Right lobe of liver (tissue), 4 donors: ENCODE results near the gene PTPRN2.

Experiments
- POLR2A ChIP-seq: fragments of 450-650 bp; IDR thresholded peaks from one replicate; pipeline ENCODE4 v1.6.1; 2017; ENCODE audit warnings: antibody characterized with exemption, mild to moderate bottlenecking
- TF ChIP-seq, protein P1 (sequence below), 4 donors: fragments of 200-600 bp in 3 of 4; fragments of 450-650 bp in 1 of 4; IDR thresholded peaks; one replicate each; pipeline versions ENCODE4 v1.5.1 to v1.8.0; 2016 to 2022; ENCODE audit warnings: antibody characterized with exemption in 4 of 4, mild to moderate bottlenecking in 2 of 4
- donor health status: DM: no; HTN: no; CAD: no.
- donor health status: DM: no; HTN: no; CAD: no.
- donor health status: DM: no; HTN: yes; CAD: no.

DNA sequence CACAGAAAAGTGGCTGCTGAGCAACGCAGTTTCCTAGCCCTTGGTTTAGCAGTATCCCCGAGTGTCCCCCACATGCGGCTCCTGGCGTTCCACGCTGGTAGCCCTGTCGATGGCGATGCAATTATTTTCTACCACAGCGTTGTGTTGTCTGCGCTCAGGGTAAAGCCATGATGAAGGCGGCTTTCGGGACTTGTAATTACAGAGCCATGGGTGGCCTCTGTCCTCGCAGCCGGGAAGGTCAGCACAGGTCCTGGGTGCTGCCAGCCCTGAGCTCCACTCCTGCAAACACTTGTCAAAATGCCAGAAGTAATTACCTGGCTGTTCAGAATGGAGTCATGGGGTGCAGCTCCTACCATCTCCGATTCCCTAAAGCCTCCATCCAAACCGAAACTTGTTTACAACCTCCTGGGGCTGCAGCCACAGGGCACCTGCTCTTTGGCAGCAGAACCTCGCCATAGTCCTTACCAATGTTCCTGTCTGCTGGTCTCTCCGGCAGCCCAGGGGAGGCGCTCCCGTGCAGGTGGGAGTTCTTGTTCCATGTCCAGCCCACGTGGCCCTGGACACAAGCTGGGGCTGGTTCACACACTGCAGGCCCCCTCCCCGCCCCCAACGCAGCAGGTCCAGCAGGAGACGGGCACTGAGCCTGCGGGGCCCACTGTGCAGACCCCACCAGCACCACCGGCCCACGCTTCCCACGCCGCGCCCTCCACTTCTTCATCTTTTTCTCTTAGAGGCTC lies 512.6 kb downstream of the PTPRN2 start:
- TF ChIP-seq, protein P1, sequence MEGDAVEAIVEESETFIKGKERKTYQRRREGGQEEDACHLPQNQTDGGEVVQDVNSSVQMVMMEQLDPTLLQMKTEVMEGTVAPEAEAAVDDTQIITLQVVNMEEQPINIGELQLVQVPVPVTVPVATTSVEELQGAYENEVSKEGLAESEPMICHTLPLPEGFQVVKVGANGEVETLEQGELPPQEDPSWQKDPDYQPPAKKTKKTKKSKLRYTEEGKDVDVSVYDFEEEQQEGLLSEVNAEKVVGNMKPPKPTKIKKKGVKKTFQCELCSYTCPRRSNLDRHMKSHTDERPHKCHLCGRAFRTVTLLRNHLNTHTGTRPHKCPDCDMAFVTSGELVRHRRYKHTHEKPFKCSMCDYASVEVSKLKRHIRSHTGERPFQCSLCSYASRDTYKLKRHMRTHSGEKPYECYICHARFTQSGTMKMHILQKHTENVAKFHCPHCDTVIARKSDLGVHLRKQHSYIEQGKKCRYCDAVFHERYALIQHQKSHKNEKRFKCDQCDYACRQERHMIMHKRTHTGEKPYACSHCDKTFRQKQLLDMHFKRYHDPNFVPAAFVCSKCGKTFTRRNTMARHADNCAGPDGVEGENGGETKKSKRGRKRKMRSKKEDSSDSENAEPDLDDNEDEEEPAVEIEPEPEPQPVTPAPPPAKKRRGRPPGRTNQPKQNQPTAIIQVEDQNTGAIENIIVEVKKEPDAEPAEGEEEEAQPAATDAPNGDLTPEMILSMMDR (IDR thresholded peaks at IDR 0.05), result no peak
- no peak for TF ChIP-seq POLR2A
